ENCODE data around the gene NRBP1.

NRBP1 gene

GRCh38 chr2:27428213-27428977 lies at the start of gene NRBP1:
TSS of gene NRBP1 (plus strand) at chr2:27428631. CDS start at chr2:27433274, 4,643 bp downstream.
- DNase-seq (ENCODE audit: low read depth, low spot score), result peak; percentile 59

GRCh38 chr2:27378809-27379290 lies 49.6 kb upstream of the NRBP1 start:
- DNase-seq (ENCODE audit: low read depth, low spot score), result no peak

GRCh38 chr2:27379383-27379835 lies 49.0 kb upstream of the NRBP1 start:
- DNase-seq (ENCODE audit: low read depth, low spot score), result no peak

GRCh38 chr2:27379836-27380625 lies 48.4 kb upstream of the NRBP1 start:
- no peak for DNase-seq (ENCODE audit: low read depth, low spot score)

- peak; percentile 82 for DNase-seq (ENCODE audit: low read depth, low spot score)
Observed at GRCh38 chr2:27380626-27381545, 47.5 kb upstream of the NRBP1 start, which contains the start of gene ZNF513. TSS of gene ZNF513 (minus strand) at chr2:27380734. CDS start at chr2:27380526, 208 bp downstream.

- no peak for DNase-seq (ENCODE audit: low read depth, low spot score)
Observed at GRCh38 chr2:27381577-27382181, 46.8 kb upstream of the NRBP1 start.

- DNase-seq (ENCODE audit: low read depth, low spot score), result no peak
Observed at GRCh38 chr2:27390822-27391679, 37.4 kb upstream of the NRBP1 start.

GRCh38 chr2:27393225-27393624 lies 35.2 kb upstream of the NRBP1 start:
- no peak for DNase-seq (ENCODE audit: low read depth, low spot score)

GRCh38 chr2:27398962-27399361 lies 29.5 kb upstream of the NRBP1 start:
- DNase-seq (ENCODE audit: low read depth, low spot score), result no peak

GRCh38 chr2:27400348-27401135 lies 27.9 kb upstream of the NRBP1 start:
- no peak for DNase-seq (ENCODE audit: low read depth, low spot score)

- DNase-seq (ENCODE audit: low read depth, low spot score), result peak; percentile 54
Observed at GRCh38 chr2:27407798-27408491, 20.5 kb upstream of the NRBP1 start.

GRCh38 chr2:27408601-27409320 lies 19.7 kb upstream of the NRBP1 start:
- DNase-seq (ENCODE audit: low read depth, low spot score), result no peak

- peak; percentile 69 for DNase-seq (ENCODE audit: low read depth, low spot score)
Observed at GRCh38 chr2:27409321-27410073, 18.9 kb upstream of the NRBP1 start, which contains the start of gene PPM1G. TSS of gene PPM1G (minus strand) at chr2:27409591. CDS start at chr2:27409422, 169 bp downstream.

- DNase-seq (ENCODE audit: low read depth, low spot score), result no peak
Observed at GRCh38 chr2:27412419-27413152, 15.8 kb upstream of the NRBP1 start.

- no peak for DNase-seq (ENCODE audit: low read depth, low spot score)
Observed at GRCh38 chr2:27416151-27416550, 12.3 kb upstream of the NRBP1 start.

GRCh38 chr2:27420996-27421395 lies 7.4 kb upstream of the NRBP1 start:
- DNase-seq (ENCODE audit: low read depth, low spot score), result no peak

All from iPS DF 19.7 (cell line).